Stomach (tissue), 9 donors: ENCODE results near the gene MCUB. TPM values are rescaled to one million over a fixed set of nuclear protein-coding genes. Genes with fewer than 3 reads are reported as not detected.
"Not testable (repeated sequence)": the region's sequence is repeated elsewhere in the genome, so short reads cannot be mapped to it uniquely, and the experiment has no call there.

Source experiments
- DNase-seq, 2 donors: peaks; one replicate each; pipeline versions ENCODE4 v3.0.0 to v3.0.0-alpha.2; 2013 to 2019
- H3K27ac ChIP-seq, 5 donors: fragments of 200-600 bp in 4 of 5; sonication (generic) in 4 of 5; one replicate each; pipeline ENCODE4 v1.5.1; 2013 to 2019; ENCODE audit warnings: mild to moderate bottlenecking in 1 of 5, moderate library complexity in 1 of 5
- H3K27me3 ChIP-seq, 3 donors: fragments of 200-600 bp; sonication (generic); one replicate each; pipeline ENCODE4 v1.5.1; 2017 to 2019; ENCODE audit warnings: mixed run types in 1 of 3
- H3K36me3 ChIP-seq, 4 donors: fragments of 200-600 bp; sonication (generic); 1 replicate in 3 of 4; 2 replicates in 1 of 4; pipeline ENCODE4 v1.5.1; 2016 to 2019
- H3K4me1 ChIP-seq, 4 donors: fragments of 200-600 bp; sonication (generic); one replicate each; pipeline ENCODE4 v1.5.1; 2016 to 2019
- H3K4me3 ChIP-seq, 4 donors: fragments of 200-600 bp; sonication (generic) in 3 of 4; one replicate each; pipeline ENCODE4 v1.5.1; 2016 to 2019; ENCODE audit warnings: mild to moderate bottlenecking in 1 of 4
- H3K9me3 ChIP-seq, 4 donors: fragments of 200-600 bp; sonication (generic); one replicate each; pipeline ENCODE4 v1.5.1; 2016 to 2019
- EP300 ChIP-seq: sonication (generic); formaldehyde crosslinking; IDR thresholded peaks from one replicate; pipeline ENCODE4 v1.6.1; 2017; ENCODE audit warnings: antibody characterized with exemption
- POLR2A ChIP-seq, 4 donors: fragments of 450-650 bp; IDR thresholded peaks; one replicate each; pipeline ENCODE4 v1.6.1; 2016; ENCODE audit warnings: antibody characterized with exemption in 4 of 4, control low read depth in 2 of 4, mild to moderate bottlenecking in 1 of 4, moderate library complexity in 1 of 4
- POLR2AphosphoS5 ChIP-seq, 3 donors: sonication (generic); formaldehyde crosslinking; IDR thresholded peaks; one replicate each; pipeline ENCODE4 v1.6.1; 2016; ENCODE audit warnings: antibody characterized with exemption in 3 of 3
- WGBS, 5 donors: extraction: QIAGEN DNeasy Blood & Tissue Kit in 3 of 5; methylation state at CpG; one replicate each; pipeline versions ENCODE4 v1.1.5 to v1.1.7; 2013 to 2018; 5-methylcytosine and 5-hydroxymethylcytosine counted together
- intact Hi-C: fragments of 100-400 bp; cut with DNase I; formaldehyde crosslinking; loops from one replicate; pipeline ENCODE4 v1.15.1; 2023; ENCODE audit warnings: low total_unique reads
- polyA plus RNA-seq, 3 donors: library from polyadenylated mRNA; stranded (reverse); fragments of 200-250 nt; gene quantifications; one replicate each; pipeline ENCODE4 v1.2.3, GENCODE V29; 2013
- total RNA-seq, 5 donors: library from RNA; depleted of rRNA; stranded (reverse); fragments of >200 nt; gene quantifications; one replicate each; pipeline versions ENCODE4 v1.1.0 to v1.2.3, GENCODE V29; 2014 to 2016
- TF ChIP-seq, protein P1 (sequence below), 7 experiments: fragments of 450-650 bp in 4 of 7; fragments of 200-600 bp in 3 of 7; sonication (generic) in 3 of 7; IDR thresholded peaks; one replicate each; pipeline ENCODE4 v1.5.1; 2016 to 2019; ENCODE audit warnings: antibody characterized with exemption in 7 of 7, control low read depth in 2 of 7, mild to moderate bottlenecking in 1 of 7
- donor health status: healthy with polysubstance abuse.
- donor health status: Bipolar disorder and iron deficiency.
- donor health status: healthy.

The MCUB gene
- total and polyA plus RNA-seq, 8 donors = 0.89 to 37.4 (median 8.4) TPM

GRCh38 chr4:109590905-109591304, 30.9 kb downstream of the MCUB start:
- DNase-seq = no peak
- Histone ChIP-seq H3K27ac (no peak overlapping the region), H3K4me3 (no peak overlapping the region), H3K4me1 (no peaks in the 10 kb centered on the region), H3K36me3 (no peaks in the 10 kb centered on the region), H3K27me3 (no peaks in the 10 kb centered on the region), H3K9me3 (peaks cover 0 to 8% (median 3%) of the 10 kb centered on the region in 4 donors)
- TF ChIP-seq, protein P1, sequence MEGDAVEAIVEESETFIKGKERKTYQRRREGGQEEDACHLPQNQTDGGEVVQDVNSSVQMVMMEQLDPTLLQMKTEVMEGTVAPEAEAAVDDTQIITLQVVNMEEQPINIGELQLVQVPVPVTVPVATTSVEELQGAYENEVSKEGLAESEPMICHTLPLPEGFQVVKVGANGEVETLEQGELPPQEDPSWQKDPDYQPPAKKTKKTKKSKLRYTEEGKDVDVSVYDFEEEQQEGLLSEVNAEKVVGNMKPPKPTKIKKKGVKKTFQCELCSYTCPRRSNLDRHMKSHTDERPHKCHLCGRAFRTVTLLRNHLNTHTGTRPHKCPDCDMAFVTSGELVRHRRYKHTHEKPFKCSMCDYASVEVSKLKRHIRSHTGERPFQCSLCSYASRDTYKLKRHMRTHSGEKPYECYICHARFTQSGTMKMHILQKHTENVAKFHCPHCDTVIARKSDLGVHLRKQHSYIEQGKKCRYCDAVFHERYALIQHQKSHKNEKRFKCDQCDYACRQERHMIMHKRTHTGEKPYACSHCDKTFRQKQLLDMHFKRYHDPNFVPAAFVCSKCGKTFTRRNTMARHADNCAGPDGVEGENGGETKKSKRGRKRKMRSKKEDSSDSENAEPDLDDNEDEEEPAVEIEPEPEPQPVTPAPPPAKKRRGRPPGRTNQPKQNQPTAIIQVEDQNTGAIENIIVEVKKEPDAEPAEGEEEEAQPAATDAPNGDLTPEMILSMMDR (IDR thresholded peaks at IDR 0.05) = no peak
- TF ChIP-seq POLR2A (IDR thresholded peaks at IDR 0.05) (no peak), EP300 (no peak)
- 61 to 72% (median 64%) methylated on average over 3 of the region's 3 CpGs for WGBS, 5 donors
- intact Hi-C loops = no loop called here

GRCh38 chr4:109592367-109592766, 32.3 kb downstream of the MCUB start:
- intact Hi-C loops = no loop called here
- DNase-seq = no peak
- WGBS, 5 donors = 90 to 100% (median 93%) methylated on average over 1 of the region's 1 CpG
- no peak overlapping the region for H3K4me3 ChIP-seq
- no peaks in the 10 kb centered on the region for H3K4me1 ChIP-seq
- H3K27ac ChIP-seq = no peak overlapping the region
- no peaks in the 10 kb centered on the region for H3K27me3 ChIP-seq
- no peaks in the 10 kb centered on the region for H3K36me3 ChIP-seq
- H3K9me3 ChIP-seq = no peaks in the 10 kb centered on the region
- TF ChIP-seq POLR2AphosphoS5 (IDR thresholded peaks at IDR 0.05) = no peak
- TF ChIP-seq, protein P1 (IDR thresholded peaks at IDR 0.05) = no peak
- TF ChIP-seq EP300 = no peak
- TF ChIP-seq POLR2A (IDR thresholded peaks at IDR 0.05) = no peak

DNA sequence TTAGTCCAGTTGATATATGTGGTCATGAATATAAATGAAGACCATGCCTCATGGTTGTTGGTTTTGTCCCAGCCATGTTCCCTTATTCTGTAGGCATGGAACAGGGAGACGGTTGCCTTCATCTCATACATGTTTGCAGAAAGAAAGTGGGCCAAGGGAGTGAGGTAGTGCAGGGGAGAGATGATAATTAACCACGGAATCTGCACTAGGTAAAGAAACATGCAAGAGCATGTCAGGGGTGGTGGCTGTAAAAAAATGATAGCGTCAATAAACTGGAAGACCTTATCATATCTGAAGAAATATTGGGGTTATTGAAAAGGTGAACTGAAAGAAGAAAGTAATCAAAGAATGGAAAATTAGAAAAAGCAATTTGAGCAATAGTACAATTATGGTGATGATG, 35.1 kb downstream of the MCUB start:
- H3K9me3 ChIP-seq, H3K4me3 ChIP-seq, H3K4me1 ChIP-seq, H3K27ac ChIP-seq, H3K36me3 ChIP-seq, DNase-seq, intact Hi-C loops, H3K27me3 ChIP-seq: not testable (repeated sequence)
- 47 to 76% (median 59%) methylated on average over 3 of the region's 3 CpGs for WGBS, 5 donors

GRCh38 chr4:109596420-109597085, 36.5 kb downstream of the MCUB start:
- DNase-seq, H3K27ac ChIP-seq, intact Hi-C loops, H3K27me3 ChIP-seq, H3K9me3 ChIP-seq, H3K4me1 ChIP-seq, H3K36me3 ChIP-seq, H3K4me3 ChIP-seq: not testable (repeated sequence)
- 55 to 65% (median 61%) methylated on average over 2 to 6 of the region's 7 CpGs for WGBS, 5 donors

DNA sequence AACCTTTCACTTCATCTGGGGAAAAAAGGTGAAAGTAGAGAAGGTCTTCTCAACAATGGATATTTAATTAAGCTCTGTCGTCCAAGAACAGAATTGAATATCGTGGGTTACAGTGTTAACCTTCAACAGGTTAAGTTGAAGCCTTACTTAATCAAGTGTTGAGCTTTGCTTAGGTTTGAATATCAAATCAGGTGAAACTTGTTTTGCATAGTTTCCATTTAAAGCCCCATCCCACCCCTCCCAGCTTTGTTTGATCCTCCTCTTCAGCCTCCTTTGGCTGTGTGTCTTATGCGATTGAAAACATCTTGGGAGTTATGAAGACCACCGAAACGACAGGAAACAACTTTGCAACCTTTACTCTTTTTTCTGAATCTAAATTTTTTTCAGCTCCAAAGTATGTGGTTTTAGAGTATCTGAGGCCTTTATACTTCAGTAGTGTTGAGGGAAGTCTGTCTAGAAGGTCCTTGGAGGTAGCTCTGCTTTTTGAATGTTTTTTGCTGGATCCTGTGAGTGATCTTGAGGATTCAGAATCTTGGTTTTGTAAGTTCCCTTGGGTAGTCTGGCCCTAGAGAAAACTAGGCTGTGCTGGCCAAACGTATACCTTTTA, 39.1 kb downstream of the MCUB start:
- DNase-seq = no peak
- intact Hi-C loops = no loop called here
- peaks cover 0 to 11% (median 8%) of the 10 kb centered on the region in 4 donors for H3K9me3 ChIP-seq
- no peaks in the 10 kb centered on the region for H3K27me3 ChIP-seq
- peaks cover 0 to 6% (median 0%) of the 10 kb centered on the region in 4 donors for H3K36me3 ChIP-seq
- H3K27ac ChIP-seq = no peak overlapping the region
- TF ChIP-seq, protein P1 (IDR thresholded peaks at IDR 0.05) = no peak
- TF ChIP-seq POLR2AphosphoS5 (IDR thresholded peaks at IDR 0.05) (no peak), EP300 (no peak), POLR2A (IDR thresholded peaks at IDR 0.05) (no peak)
- no peaks in the 10 kb centered on the region for H3K4me1 ChIP-seq
- WGBS, 5 donors = 87 to 93% (median 91%) methylated on average over 6 of the region's 6 CpGs
- no peak overlapping the region for H3K4me3 ChIP-seq
